T1000 (cell line): ENCODE data around the gene HIC2.
"Not testable (repeated sequence)": the region's sequence is repeated elsewhere in the genome, so short reads cannot be mapped to it uniquely, and the experiment has no call there.

ENCODE experiments used
- DNase-seq: peaks from one replicate; lab custom pipeline; 2025; ENCODE audit warnings: mixed read lengths; lab: John Stamatoyannopoulos, UW

HIC2 gene

DNA sequence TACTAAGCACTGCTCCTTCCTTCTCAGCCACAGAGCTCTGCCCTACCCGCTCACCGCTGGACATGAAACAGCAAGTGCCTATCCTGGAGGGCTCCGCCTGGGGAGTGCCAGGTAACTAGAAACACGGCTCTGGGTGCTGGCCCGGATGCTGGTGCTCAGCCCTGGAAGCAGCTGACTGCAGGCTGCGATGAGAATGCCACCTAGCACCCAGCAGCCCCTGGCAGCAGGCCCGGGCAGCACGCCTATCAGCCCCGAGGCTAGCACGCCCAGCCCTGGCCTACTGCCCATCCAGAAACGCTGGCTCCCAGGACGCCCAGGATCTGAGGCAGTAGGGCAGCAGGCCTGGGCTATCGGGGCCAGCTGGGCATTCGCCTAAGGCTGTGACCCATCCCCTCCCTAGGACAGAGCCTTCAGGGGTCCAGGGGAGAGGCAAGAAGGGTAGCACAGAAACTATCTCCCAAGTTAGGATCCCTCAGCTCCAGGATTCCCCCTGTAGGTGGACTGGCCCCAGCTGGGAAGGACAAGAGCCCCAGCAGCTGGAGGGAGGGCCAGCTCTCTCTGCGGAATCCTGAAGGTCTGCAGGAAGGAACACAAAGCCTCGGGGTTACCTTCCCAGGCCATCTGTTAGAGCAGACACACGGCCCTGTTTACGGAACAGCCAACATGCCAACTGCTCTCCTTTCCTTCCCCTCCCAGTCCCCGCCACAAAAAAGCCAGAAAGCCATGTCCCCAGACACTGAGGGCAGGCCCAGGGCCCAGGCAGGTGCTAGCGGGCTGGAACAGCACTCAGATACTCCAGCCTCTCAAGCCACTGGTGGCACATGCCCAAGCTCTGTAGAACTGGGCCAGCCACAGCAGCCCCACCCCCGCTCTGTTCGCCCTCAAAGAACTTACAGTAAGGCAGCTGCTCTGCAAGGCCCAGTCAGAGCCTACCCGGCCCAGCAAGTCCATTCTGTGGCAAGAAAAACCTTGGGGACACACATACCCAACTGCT is 76.9 kb downstream of the HIC2 start:
- DNase-seq, result not testable (repeated sequence)

GRCh38 chr22:21497984-21498383 is 80.8 kb downstream of the HIC2 start:
- DNase-seq, result not testable (repeated sequence)

DNA sequence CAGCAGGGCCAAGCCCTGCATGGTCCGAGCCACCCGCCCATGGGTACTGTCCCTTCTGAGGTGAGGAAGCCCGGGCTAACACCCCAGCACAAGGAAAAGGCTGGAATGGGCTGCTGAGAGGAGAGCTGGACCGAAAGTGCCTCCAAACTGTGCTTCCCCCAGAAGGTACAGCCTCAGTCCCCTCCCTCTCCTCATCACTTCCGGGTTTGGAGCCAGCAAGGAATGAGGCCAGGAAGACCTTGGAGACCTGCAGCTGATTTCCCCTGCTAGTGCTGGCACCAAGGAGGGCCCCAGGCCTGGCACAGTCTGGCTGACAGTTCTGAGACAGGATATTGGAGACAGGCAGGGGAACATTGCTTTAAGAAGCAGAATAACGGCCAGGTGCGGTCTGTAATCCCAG is 81.3 kb downstream of the HIC2 start:
- not testable (repeated sequence) for DNase-seq

GRCh38 chr22:21499623-21500506 is 82.7 kb downstream of the HIC2 start:
- not testable (repeated sequence) for DNase-seq
